Measurements from ENCODE around the gene NAA80.

NAA80 gene

GRCh38 chr3:50338965-50339364 is 39.8 kb upstream of the NAA80 start:
- DNase-seq (ENCODE audit: low read depth, low spot score) = no peak
- CTCF ChIA-PET = interaction anchor here (3.0 to 4.9 kb wide), 2 partner anchors 10 to 15 kb away, joined by 11 to 46 read pairs; partner anchors contain the start of genes CYB561D2 and NPRL2
- peak overlapping the region; percentile 8 for H3K4me3 ChIP-seq (ENCODE audit: low read depth, low read length)
- TF ChIP-seq, protein P1, sequence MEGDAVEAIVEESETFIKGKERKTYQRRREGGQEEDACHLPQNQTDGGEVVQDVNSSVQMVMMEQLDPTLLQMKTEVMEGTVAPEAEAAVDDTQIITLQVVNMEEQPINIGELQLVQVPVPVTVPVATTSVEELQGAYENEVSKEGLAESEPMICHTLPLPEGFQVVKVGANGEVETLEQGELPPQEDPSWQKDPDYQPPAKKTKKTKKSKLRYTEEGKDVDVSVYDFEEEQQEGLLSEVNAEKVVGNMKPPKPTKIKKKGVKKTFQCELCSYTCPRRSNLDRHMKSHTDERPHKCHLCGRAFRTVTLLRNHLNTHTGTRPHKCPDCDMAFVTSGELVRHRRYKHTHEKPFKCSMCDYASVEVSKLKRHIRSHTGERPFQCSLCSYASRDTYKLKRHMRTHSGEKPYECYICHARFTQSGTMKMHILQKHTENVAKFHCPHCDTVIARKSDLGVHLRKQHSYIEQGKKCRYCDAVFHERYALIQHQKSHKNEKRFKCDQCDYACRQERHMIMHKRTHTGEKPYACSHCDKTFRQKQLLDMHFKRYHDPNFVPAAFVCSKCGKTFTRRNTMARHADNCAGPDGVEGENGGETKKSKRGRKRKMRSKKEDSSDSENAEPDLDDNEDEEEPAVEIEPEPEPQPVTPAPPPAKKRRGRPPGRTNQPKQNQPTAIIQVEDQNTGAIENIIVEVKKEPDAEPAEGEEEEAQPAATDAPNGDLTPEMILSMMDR (IDR thresholded peaks at IDR 0.05; ENCODE audit: insufficient read depth, low read length, missing control alignments) = no peak
- POLR2A ChIA-PET = interaction anchor here (1.9 kb wide), 1 partner anchor 12 kb away, joined by 10 read pairs; the partner anchor contains the start of genes CYB561D2 and NPRL2

- peak; percentile 96 for DNase-seq (ENCODE audit: low read depth, low spot score)
- POLR2A ChIA-PET = interaction anchor here (0.6 to 1.9 kb wide), 10 partner anchors 9 to 1818 kb away, joined by 3 to 31 read pairs (median 3); partner anchors contain the start of genes CYB561D2, DCAF1, HYAL2 and HYAL3
- H3K4me3 ChIP-seq (ENCODE audit: low read depth, low read length) = peak overlapping the region; percentile 92
- TF ChIP-seq, protein P1 (IDR thresholded peaks at IDR 0.05; ENCODE audit: insufficient read depth, low read length, missing control alignments) = no peak
- CTCF ChIA-PET = interaction anchor here (0.8 to 4.9 kb wide), 6 partner anchors 9 to 205 kb away, joined by 3 to 46 read pairs (median 6); partner anchors contain the start of genes CYB561D2, HYAL2, NPRL2 and TUSC2
Observed at GRCh38 chr3:50337175-50337861, 38.1 kb upstream of the NAA80 start.

GRCh38 chr3:50336452-50337174 is 37.4 kb upstream of the NAA80 start:
- H3K4me3 ChIP-seq (ENCODE audit: low read depth, low read length) = peak overlapping the region; percentile 92
- TF ChIP-seq, protein P1 (IDR thresholded peaks at IDR 0.05; ENCODE audit: insufficient read depth, low read length, missing control alignments) = no peak
- ChIA-PET CTCF (interaction anchor here (0.8 to 4.9 kb wide), 11 partner anchors 9 to 213 kb away, joined by 3 to 46 read pairs (median 4); partner anchors contain the start of genes CYB561D2, HYAL2, NPRL2 and TUSC2), POLR2A (interaction anchor here (0.6 to 1.9 kb wide), 9 partner anchors 8 to 1818 kb away, joined by 3 to 31 read pairs (median 3); partner anchors contain the start of genes CYB561D2, DCAF1, HYAL3 and NAA80)
- DNase-seq (ENCODE audit: low read depth, low spot score) = no peak

- H3K4me3 ChIP-seq (ENCODE audit: low read depth, low read length) = peak overlapping the region; percentile 21
- TF ChIP-seq, protein P1 (IDR thresholded peaks at IDR 0.05; ENCODE audit: insufficient read depth, low read length, missing control alignments) = no peak
- no peak for DNase-seq (ENCODE audit: low read depth, low spot score)
- ChIA-PET CTCF (interaction anchor here (1.0 to 3.0 kb wide), 6 partner anchors 11 to 208 kb away, joined by 3 to 18 read pairs (median 3); partner anchors contain the start of gene HYAL2), POLR2A (no interaction called here)
Observed at GRCh38 chr3:50334339-50335075, 35.3 kb upstream of the NAA80 start.

DNA sequence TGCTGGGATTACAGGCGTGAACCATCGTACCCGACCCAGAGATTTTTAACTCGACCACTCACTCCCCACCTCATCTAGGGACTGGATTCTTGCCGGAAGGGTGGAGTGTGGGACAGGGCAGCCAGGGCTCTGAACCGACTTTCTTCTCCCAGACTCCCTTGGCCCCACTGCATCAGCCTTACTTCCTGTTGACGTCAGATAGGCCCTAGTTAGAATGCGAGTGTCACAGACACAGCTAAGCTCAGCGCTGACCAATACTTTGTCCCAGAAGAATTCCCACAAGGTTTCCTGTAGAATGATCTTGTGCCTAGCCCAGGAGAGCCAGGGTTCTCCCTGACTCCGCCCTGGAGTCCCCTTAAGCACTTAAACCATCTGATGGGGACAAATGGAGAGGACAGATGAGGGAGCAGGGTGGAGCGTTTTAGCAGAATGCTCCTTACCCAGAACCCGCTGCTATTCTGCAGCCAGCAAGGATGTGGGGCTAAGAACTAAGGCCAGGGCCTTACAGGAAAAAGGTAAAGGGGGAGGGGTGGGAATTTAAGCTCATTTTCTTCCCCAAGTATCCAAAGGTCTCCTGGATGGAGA is 34.6 kb upstream of the NAA80 start:
- CTCF ChIA-PET = interaction anchor here (1.0 to 3.0 kb wide), 5 partner anchors 11 to 208 kb away, joined by 3 to 18 read pairs (median 3); partner anchors contain the start of gene HYAL2
- TF ChIP-seq, protein P1 (IDR thresholded peaks at IDR 0.05; ENCODE audit: insufficient read depth, low read length, missing control alignments) = no peak
- H3K4me3 ChIP-seq (ENCODE audit: low read depth, low read length) = peak overlapping the region; percentile 15
- POLR2A ChIA-PET = interaction anchor here (1.2 kb wide), 1 partner anchor 12 kb away, joined by 3 read pairs; no protein-coding TSS in a partner anchor
- DNase-seq (ENCODE audit: low read depth, low spot score) = no peak

Measured in AG04449 (cell line).